ENCODE measurements around the gene ACSS2.

Gene ACSS2

GRCh38 chr20:34921436-34921835 is 45.0 kb downstream of the ACSS2 start:
- Mint-ChIP-seq H3K36me3 (peaks cover 4% of the 10 kb centered on the region), H3K9me3 (no peaks in the 10 kb centered on the region), H3K27ac (no peak overlapping the region), H3K4me3 (no peak overlapping the region), H3K4me1 (peaks cover 39% of the 10 kb centered on the region)
- DNase-seq (ENCODE audit: low spot score in 2 of 2) (no peak), ATAC-seq (peak; percentile 50)

- Mint-ChIP-seq H3K9me3 (no peaks in the 10 kb centered on the region), H3K4me1 (peaks cover 38% of the 10 kb centered on the region), H3K27ac (no peak overlapping the region), H3K36me3 (peaks cover 4% of the 10 kb centered on the region), H3K4me3 (no peak overlapping the region)
- DNase-seq (ENCODE audit: low spot score in 2 of 2) = no peak
- no peak for ATAC-seq
Measured at GRCh38 chr20:34922654-34923381, 46.4 kb downstream of the ACSS2 start.

GRCh38 chr20:34923414-34923813 is 47.0 kb downstream of the ACSS2 start:
- no peak overlapping the region for H3K27ac Mint-ChIP-seq
- H3K36me3 Mint-ChIP-seq = peaks cover 4% of the 10 kb centered on the region
- ATAC-seq (no peak), DNase-seq (ENCODE audit: low spot score in 2 of 2) (no peak)
- no peaks in the 10 kb centered on the region for H3K9me3 Mint-ChIP-seq
- H3K4me1 Mint-ChIP-seq = peaks cover 32% of the 10 kb centered on the region
- H3K4me3 Mint-ChIP-seq = no peak overlapping the region

DNA sequence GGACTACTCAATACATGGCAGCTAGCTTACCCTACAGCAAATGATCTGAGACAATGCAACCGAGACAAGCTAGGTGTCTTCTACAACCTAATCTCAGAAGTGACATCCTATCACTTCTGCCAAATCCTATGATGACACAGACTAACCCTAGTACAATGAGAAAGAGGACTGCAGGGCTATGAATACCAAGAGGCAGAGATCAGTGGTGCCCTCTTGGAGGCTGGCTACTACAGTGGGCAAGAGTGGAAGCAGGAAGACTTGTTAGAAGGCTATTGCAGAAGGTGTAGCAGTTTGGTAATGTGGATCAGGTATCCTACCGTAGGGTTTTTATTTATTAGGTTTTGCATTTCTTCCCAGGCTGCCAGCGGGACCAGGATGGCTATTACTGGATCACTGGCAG is 48.9 kb downstream of the ACSS2 start:
- H3K36me3 Mint-ChIP-seq = peaks cover 9% of the 10 kb centered on the region
- no peak for ATAC-seq
- no peak overlapping the region for H3K4me3 Mint-ChIP-seq
- no peak for DNase-seq (ENCODE audit: low spot score in 2 of 2)
- no peaks in the 10 kb centered on the region for H3K9me3 Mint-ChIP-seq
- peaks cover 20% of the 10 kb centered on the region for H3K4me1 Mint-ChIP-seq
- peak overlapping the region; percentile 60 for H3K27ac Mint-ChIP-seq

DNA sequence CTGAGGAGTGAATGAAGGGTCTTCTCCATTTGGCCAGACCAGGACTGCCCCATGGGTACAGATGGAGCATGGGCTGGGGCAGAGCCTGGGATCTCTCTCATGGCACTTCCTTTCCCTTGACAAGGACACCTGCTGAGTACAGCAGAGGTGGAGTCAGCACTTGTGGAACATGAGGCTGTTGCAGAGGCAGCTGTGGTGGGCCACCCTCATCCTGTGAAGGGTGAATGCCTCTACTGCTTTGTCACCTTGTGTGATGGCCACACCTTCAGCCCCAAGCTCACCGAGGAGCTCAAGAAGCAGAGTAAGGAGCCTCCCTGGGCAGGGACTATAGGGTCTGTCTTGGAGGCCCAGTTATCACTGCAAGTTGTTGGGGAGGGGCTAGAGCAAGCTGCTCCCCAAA is 49.6 kb downstream of the ACSS2 start:
- H3K4me3 Mint-ChIP-seq = no peak overlapping the region
- peak overlapping the region; percentile 60 for H3K27ac Mint-ChIP-seq
- peaks cover 14% of the 10 kb centered on the region for H3K4me1 Mint-ChIP-seq
- no peak for ATAC-seq
- DNase-seq (ENCODE audit: low spot score in 2 of 2) = no peak
- no peaks in the 10 kb centered on the region for H3K9me3 Mint-ChIP-seq
- H3K36me3 Mint-ChIP-seq = peaks cover 16% of the 10 kb centered on the region

DNA sequence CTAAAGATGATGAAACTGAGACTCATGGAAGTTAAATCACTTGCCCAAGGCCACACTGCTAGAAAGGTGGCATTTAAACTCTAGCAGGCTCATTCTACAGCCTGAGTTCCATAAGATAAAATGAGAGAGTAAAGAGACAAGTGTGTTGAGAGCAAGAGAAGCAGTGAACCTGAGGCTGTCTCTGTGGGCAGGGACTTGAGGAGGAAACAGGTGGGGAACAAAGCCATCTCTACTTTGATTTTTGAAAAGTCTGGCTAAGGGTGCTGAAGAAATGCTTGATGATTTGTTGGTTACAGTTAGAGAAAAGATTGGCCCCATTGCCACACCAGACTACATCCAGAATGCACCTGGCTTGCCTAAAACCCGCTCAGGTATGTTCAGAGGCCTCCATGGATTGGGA is 50.2 kb downstream of the ACSS2 start:
- no peaks in the 10 kb centered on the region for H3K9me3 Mint-ChIP-seq
- H3K27ac Mint-ChIP-seq = peak overlapping the region; percentile 60
- DNase-seq (ENCODE audit: low spot score in 2 of 2) (no peak), ATAC-seq (no peak)
- peaks cover 9% of the 10 kb centered on the region for H3K4me1 Mint-ChIP-seq
- peaks cover 17% of the 10 kb centered on the region for H3K36me3 Mint-ChIP-seq
- H3K4me3 Mint-ChIP-seq = no peak overlapping the region

- peak overlapping the region; percentile 66 for H3K27ac Mint-ChIP-seq
- peaks cover 18% of the 10 kb centered on the region for H3K36me3 Mint-ChIP-seq
Measured at GRCh38 chr20:34927736-34928135, 51.3 kb downstream of the ACSS2 start.

DNA sequence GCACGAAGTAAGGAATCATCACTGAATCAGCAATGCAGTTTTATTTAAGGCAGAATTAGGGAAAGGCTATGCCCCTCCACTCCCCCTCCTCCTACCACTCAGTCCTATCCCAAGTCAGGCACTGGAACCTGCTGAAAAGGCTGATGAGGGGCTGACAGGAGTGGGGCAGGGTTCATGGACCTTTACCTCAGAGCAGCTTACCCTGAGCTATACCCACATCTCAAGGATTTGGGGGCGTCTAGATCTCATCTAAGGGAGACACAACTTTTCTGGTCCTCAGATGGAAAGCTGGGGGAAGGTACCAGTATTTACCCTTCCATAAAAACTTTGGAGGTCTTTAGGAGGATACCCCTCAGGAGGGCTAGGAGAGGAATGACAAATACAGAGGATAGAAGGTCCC is 52.0 kb downstream of the ACSS2 start:
- ATAC-seq (no peak), DNase-seq (ENCODE audit: low spot score in 2 of 2) (no peak)
- H3K27ac Mint-ChIP-seq = peak overlapping the region; percentile 66

More at GRCh38 chr20:34927736-34928135, 51.3 kb downstream of the ACSS2 start:
- peaks cover 9% of the 10 kb centered on the region for H3K4me1 Mint-ChIP-seq
- no peak for DNase-seq (ENCODE audit: low spot score in 2 of 2)
- no peak for ATAC-seq
- H3K9me3 Mint-ChIP-seq = no peaks in the 10 kb centered on the region
- no peak overlapping the region for H3K4me3 Mint-ChIP-seq

DNA sequence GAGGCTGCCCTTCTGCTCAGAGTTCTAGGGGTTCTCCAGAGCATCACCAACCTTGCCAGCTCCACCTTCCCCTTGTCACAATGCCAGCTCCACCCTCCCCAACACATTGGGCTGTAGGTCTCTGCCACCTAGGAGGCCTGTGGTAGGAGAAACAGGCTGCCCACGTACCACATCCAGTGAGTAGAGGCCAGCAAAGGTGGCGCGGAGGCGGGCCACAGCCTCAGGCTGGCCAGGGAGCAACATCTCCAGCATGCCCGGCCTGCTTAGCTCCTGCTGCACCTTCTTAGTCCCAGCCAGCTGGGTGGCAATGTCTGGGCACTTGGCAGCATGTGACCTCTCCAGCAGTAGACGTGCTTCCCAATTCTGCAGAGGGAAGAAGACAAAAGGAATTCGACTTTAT is 55.4 kb downstream of the ACSS2 start:
- Mint-ChIP-seq H3K4me3 (no peak overlapping the region), H3K36me3 (peaks cover 41% of the 10 kb centered on the region), H3K27ac (no peak overlapping the region), H3K9me3 (no peaks in the 10 kb centered on the region), H3K4me1 (no peaks in the 10 kb centered on the region)
- no peak for ATAC-seq
- DNase-seq (ENCODE audit: low spot score in 2 of 2) = no peak

More for the DNA sequence above, 52.0 kb downstream of the ACSS2 start:
- Mint-ChIP-seq H3K36me3 (peaks cover 24% of the 10 kb centered on the region), H3K9me3 (no peaks in the 10 kb centered on the region), H3K4me3 (no peak overlapping the region), H3K4me1 (peaks cover 9% of the 10 kb centered on the region)

- no peak for ATAC-seq
- Mint-ChIP-seq H3K36me3 (peaks cover 67% of the 10 kb centered on the region), H3K27ac (peak overlapping the region; percentile 5), H3K4me3 (no peak overlapping the region), H3K4me1 (no peaks in the 10 kb centered on the region), H3K9me3 (no peaks in the 10 kb centered on the region)
- no peak for DNase-seq (ENCODE audit: low spot score in 2 of 2)
Measured at GRCh38 chr20:34938466-34939163, 62.2 kb downstream of the ACSS2 start.

DNA sequence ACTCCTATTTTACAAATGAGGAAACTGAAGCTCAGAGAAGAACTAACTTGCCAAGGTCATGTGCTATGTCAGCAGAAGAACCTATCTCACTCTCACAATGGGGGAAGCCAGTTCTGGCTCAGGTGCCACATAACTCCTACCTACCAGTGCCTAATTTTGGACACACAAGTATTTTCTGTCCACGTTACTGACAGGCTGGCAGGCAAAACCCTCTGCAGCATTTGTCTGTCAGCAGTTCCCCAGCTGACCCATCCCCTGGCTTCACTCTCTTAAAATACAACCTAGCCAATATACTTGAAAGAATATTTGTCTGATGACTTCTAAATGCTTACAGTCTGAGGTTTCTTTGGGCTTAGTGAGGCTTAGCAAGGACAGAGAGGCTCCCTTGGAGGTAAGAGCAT is 63.7 kb downstream of the ACSS2 start:
- H3K4me3 Mint-ChIP-seq = no peak overlapping the region
- H3K9me3 Mint-ChIP-seq = no peaks in the 10 kb centered on the region
- no peak for DNase-seq (ENCODE audit: low spot score in 2 of 2)
- no peak for ATAC-seq
- no peak overlapping the region for H3K27ac Mint-ChIP-seq
- H3K36me3 Mint-ChIP-seq = peaks cover 72% of the 10 kb centered on the region
- H3K4me1 Mint-ChIP-seq = no peaks in the 10 kb centered on the region

DNA sequence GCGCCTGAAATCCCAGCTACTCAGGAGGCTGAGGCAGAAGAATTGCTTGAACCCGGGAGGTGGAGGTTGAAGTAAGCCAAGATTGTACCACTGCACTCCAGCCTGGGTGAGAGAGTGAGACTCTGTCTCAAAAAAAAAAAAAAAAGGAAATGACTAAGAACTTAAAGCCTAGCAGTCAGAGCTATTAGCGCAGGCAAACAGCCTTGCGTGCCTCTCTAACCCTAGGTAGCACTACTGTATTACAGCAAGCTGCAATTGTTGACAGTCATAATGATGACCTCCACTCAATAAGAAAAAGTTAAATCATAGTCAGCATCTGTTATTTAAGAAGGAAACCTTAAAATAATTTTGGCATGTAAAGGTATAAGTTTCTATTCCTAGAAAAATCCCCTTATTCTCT is 64.8 kb downstream of the ACSS2 start:
- DNase-seq (ENCODE audit: low spot score in 2 of 2) (no peak), ATAC-seq (no peak)
- Mint-ChIP-seq H3K27ac (no peak overlapping the region), H3K9me3 (no peaks in the 10 kb centered on the region), H3K4me3 (no peak overlapping the region), H3K36me3 (peaks cover 71% of the 10 kb centered on the region), H3K4me1 (no peaks in the 10 kb centered on the region)

GRCh38 chr20:34942301-34942700 is 65.9 kb downstream of the ACSS2 start:
- no peaks in the 10 kb centered on the region for H3K9me3 Mint-ChIP-seq
- H3K4me3 Mint-ChIP-seq = no peak overlapping the region
- peaks cover 64% of the 10 kb centered on the region for H3K36me3 Mint-ChIP-seq
- peak overlapping the region; percentile 37 for H3K27ac Mint-ChIP-seq
- DNase-seq (ENCODE audit: low spot score in 2 of 2) (no peak), ATAC-seq (no peak)
- H3K4me1 Mint-ChIP-seq = no peaks in the 10 kb centered on the region

DNA sequence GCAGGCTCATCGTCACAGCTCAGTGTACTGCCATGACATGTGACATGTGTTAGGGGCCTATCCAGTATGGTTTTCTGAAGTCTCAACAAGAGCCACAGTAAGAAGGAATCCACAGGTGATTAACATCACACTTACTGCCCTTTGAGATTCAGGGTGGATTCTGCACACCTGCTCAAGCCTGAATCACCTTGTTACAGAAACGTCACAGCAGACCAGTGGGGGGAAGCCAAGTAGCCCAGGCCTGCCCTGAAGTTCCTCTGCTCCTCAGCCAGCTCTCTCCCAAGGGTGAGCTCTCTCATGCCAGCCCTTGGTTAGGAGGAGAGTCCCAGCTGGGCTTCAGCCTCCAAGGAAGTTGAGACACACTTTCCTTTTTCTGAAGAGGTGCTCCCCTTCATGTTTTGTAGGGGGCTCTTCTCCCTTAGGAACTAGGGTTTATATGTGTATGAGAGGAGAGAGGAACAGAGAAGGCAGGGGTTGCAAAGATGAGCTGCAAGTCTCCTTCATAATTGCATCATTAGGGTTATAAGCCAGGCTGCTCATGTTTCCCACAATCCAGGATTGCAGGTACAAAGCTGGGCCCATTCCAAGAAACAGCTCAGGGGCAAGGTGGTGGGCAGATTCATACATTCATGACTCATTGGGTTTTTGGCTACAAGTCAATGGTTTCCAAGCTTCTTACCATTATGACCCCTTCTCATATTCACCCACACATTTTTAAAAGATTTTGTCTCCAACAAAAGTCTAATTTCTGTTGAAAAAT is 67.6 kb downstream of the ACSS2 start:
- DNase-seq (ENCODE audit: low spot score in 2 of 2) (no peak), ATAC-seq (no peak)
- H3K27ac Mint-ChIP-seq = no peak overlapping the region
- H3K4me3 Mint-ChIP-seq = no peak overlapping the region
- H3K36me3 Mint-ChIP-seq = peaks cover 67% of the 10 kb centered on the region
- no peaks in the 10 kb centered on the region for H3K4me1 Mint-ChIP-seq
- no peaks in the 10 kb centered on the region for H3K9me3 Mint-ChIP-seq

GRCh38 chr20:34945315-34946077 is 69.1 kb downstream of the ACSS2 start:
- Mint-ChIP-seq H3K36me3 (peaks cover 66% of the 10 kb centered on the region), H3K27ac (no peak overlapping the region), H3K9me3 (no peaks in the 10 kb centered on the region), H3K4me3 (no peak overlapping the region), H3K4me1 (no peaks in the 10 kb centered on the region)
- no peak for ATAC-seq
- DNase-seq (ENCODE audit: low spot score in 2 of 2) = no peak
